GM12878 (cell line): ENCODE results near the gene OSGEPL1. TPM values are rescaled to one million over a fixed set of nuclear protein-coding genes. Genes with fewer than 3 reads are reported as not detected.

Experiments
- ATAC-seq: fragments of 200-7000 bp; cut with Tn5 transposase; 3 replicates; pipeline ENCODE4 v1.9.1; 2020; ENCODE audit warnings: mild to moderate bottlenecking, moderate library complexity
- BruUV-seq: library from RNA; stranded (reverse); fragments of 400-500 nt; replicated peaks from 2 replicates; lab custom pipeline; 2021; lab: Mats Ljungman, UMichigan
- CTCF ChIA-PET: fragments of 300-600 bp; sonication (Branson Sonifier 250); formaldehyde crosslinking; extraction: SDS; loops from one replicate; lab custom pipeline; 2021; ENCODE audit warnings: inconsistent platforms; lab: Yijun Ruan, JAX
- POLR2A ChIA-PET: fragments of 350-600 bp; formaldehyde crosslinking; extraction: SDS; loops from one replicate; lab custom pipeline; 2021; ENCODE audit warnings: inconsistent platforms; lab: Charles Lee
- RAD21 ChIA-PET: fragments of 300-600 bp; sonication (Branson Sonifier 250); formaldehyde crosslinking; loops from one replicate; lab custom pipeline; 2023; ENCODE audit warnings: antibody characterized with exemption; ENCODE audit not compliant: unreplicated experiment; lab: Charles Lee
- SMC1A ChIA-PET: fragments of 300-600 bp; sonication (Branson Sonifier 250); formaldehyde crosslinking; loops from one replicate; lab custom pipeline; 2023; ENCODE audit not compliant: unreplicated experiment, uncharacterized antibody; lab: Charles Lee
- DNase-seq: peaks from one replicate; pipeline ENCODE4 v3.0.0-alpha.2; 2011; ENCODE audit warnings: low read depth, low spot score
- FAIRE-seq: peaks from 3 replicates; lab custom pipeline; 2011; peaks lifted over from hg19 to GRCh38; lab: Jason Lieb, UNC
- H2AFZ ChIP-seq: 2 replicates; pipeline ENCODE4 v1.6.0; 2011; ENCODE audit warnings: low read depth, low read length, control low read depth; ENCODE audit not compliant: control insufficient read depth
- H3K27ac ChIP-seq: 2 replicates; pipeline ENCODE4 v1.5.1; 2011; ENCODE audit warnings: control low read depth; ENCODE audit not compliant: control insufficient read depth, insufficient read depth
- H3K27me3 ChIP-seq, 2 experiments: replicated peaks in 1 of 2; 2 replicates each; pipeline versions ENCODE4 v1.6.0 to v1.6.1; 2011; ENCODE audit warnings: low read length in 1 of 2; ENCODE audit not compliant: control insufficient read depth in 2 of 2, insufficient read depth in 2 of 2
- H3K36me3 ChIP-seq, 2 experiments: 2 replicates each; pipeline ENCODE4 v1.5.1; 2011; ENCODE audit warnings: low read length in 1 of 2; ENCODE audit not compliant: control insufficient read depth in 2 of 2, insufficient read depth in 2 of 2
- H3K4me1 ChIP-seq: 2 replicates; pipeline ENCODE4 v1.6.1; 2011; ENCODE audit warnings: mild to moderate bottlenecking, low read length, moderate library complexity, mixed read lengths; ENCODE audit not compliant: control insufficient read depth, insufficient read depth
- H3K4me2 ChIP-seq: 2 replicates; pipeline ENCODE4 v1.6.0; 2011; ENCODE audit warnings: control low read depth; ENCODE audit not compliant: control insufficient read depth, insufficient read depth
- H3K4me3 ChIP-seq: fragments of 200-600 bp; sonication (generic); 2 replicates; pipeline ENCODE4 v1.5.1; 2016
- H3K79me2 ChIP-seq: 2 replicates; pipeline ENCODE4 v1.6.0; 2011; ENCODE audit warnings: low read length; ENCODE audit not compliant: control insufficient read depth, insufficient read depth
- H3K9ac ChIP-seq: 2 replicates; pipeline ENCODE4 v1.8.0; 2011; ENCODE audit warnings: low read length, control low read depth, mixed read lengths; ENCODE audit not compliant: control insufficient read depth, insufficient read depth
- H3K9me3 ChIP-seq: replicated peaks from 3 replicates; pipeline ENCODE4 v1.5.1; 2011; ENCODE audit warnings: mild to moderate bottlenecking, low read length; ENCODE audit not compliant: control insufficient read depth, insufficient read depth
- H4K20me1 ChIP-seq: 2 replicates; pipeline ENCODE4 v1.6.0; 2011; ENCODE audit not compliant: control insufficient read depth, insufficient read depth
- PBX3 ChIP-seq: IDR thresholded peaks from 2 replicates; pipeline ENCODE4 v1.6.1; 2011; ENCODE audit warnings: mild to moderate bottlenecking, low read depth, low read length, moderate library complexity; ENCODE audit not compliant: insufficient replicate concordance
- PRDM15 ChIP-seq: fragments of 450-650 bp; formaldehyde crosslinking; IDR thresholded peaks from 2 replicates; pipeline ENCODE4 v1.4.0; 2020; ENCODE audit warnings: mild to moderate bottlenecking, moderate library complexity
- RAD21 ChIP-seq: IDR thresholded peaks from 2 replicates; pipeline ENCODE4 v1.6.1; 2011; ENCODE audit warnings: mild to moderate bottlenecking, low read depth, low read length, moderate library complexity; ENCODE audit not compliant: insufficient read depth
- SMC3 ChIP-seq: IDR thresholded peaks from 2 replicates; pipeline ENCODE4 v1.6.1; 2011; ENCODE audit warnings: low read length, improper control_type of control experiment, borderline replicate concordance
- TARDBP ChIP-seq: IDR thresholded peaks from 2 replicates; pipeline ENCODE4 v1.6.1; 2016; ENCODE audit warnings: borderline replicate concordance
- ZNF24 ChIP-seq: fragments of 450-650 bp; IDR thresholded peaks from 2 replicates; pipeline ENCODE4 v1.6.1; 2017; ENCODE audit warnings: antibody characterized with exemption, mild to moderate bottlenecking
- WGBS: methylation state at CpG from one replicate; pipeline ENCODE4 v1.1.6; 2016; ENCODE audit warnings: low lambda C conversion rate; ENCODE audit not compliant: insufficient replicate concordance, insufficient coverage; ENCODE audit errors: missing lambda C conversion rate; 5-methylcytosine and 5-hydroxymethylcytosine counted together
- in situ Hi-C: fragments of 300-500 bp; cut with MboI; formaldehyde crosslinking; loops from 9 replicates; pipeline ENCODE4 v1.14.3; 2018; ENCODE audit warnings: mixed read lengths
- intact Hi-C: fragments of 100-400 bp; cut with micrococcal nuclease; formaldehyde crosslinking; loops from one replicate; pipeline ENCODE4 v1.14.2; 2022; ENCODE audit not compliant: unreplicated experiment
- polyA plus RNA-seq, 11 experiments: library from polyadenylated mRNA; depleted of rRNA in 4 of 11; unstranded in 6 of 11; stranded (reverse) in 5 of 11; fragments of >200 nt; fragmentation: Nextera tagmentation in 4 of 11; fragmentation: Illumina TruSeq in 1 of 11; extraction: Ambion mirVana in 4 of 11; extraction: Trizol in 1 of 11; gene quantifications; 1 replicate in 1 of 11; 2 replicates in 10 of 11; pipeline versions ENCODE4 v1.2.1 to v1.2.3, GENCODE V29; 2011 to 2016; ENCODE audit warnings: inconsistent platforms in 2 of 11, missing spikeins in 2 of 11, low read depth in 1 of 11
- total RNA-seq, 4 experiments: library from RNA; depleted of rRNA in 3 of 4; stranded (reverse); fragments of >200 nt in 3 of 4; fragmentation: Illumina TruSeq in 1 of 4; extraction: Trizol in 1 of 4; gene quantifications; 2 replicates each; pipeline versions ENCODE4 v1.2.1 to v1.2.3, GENCODE V29; 2013 to 2021
- TF ChIP-seq, protein P1 (sequence below), 3 experiments: IDR thresholded peaks in 2 of 3; conservative IDR thresholded peaks in 1 of 3; 2 replicates each; pipeline ENCODE4 v1.5.1; 2011; ENCODE audit warnings: low read depth in 3 of 3, low read length in 3 of 3, mild to moderate bottlenecking in 3 of 3, control low read depth in 2 of 3, moderate library complexity in 2 of 3, inconsistent platforms in 1 of 3, mixed read lengths in 1 of 3; ENCODE audit not compliant: control insufficient read depth in 2 of 3, insufficient read depth in 1 of 3; ENCODE audit errors: extremely low read depth in 1 of 3
- TF ChIP-seq, protein P2 (sequence below): fragments of 450-650 bp; IDR thresholded peaks from 2 replicates; pipeline ENCODE4 v1.6.1; 2017; ENCODE audit warnings: antibody characterized with exemption, mild to moderate bottlenecking, moderate library complexity

Gene OSGEPL1
- total and polyA plus RNA-seq, 10 of the 15 experiments (the other 5 are each of a cell fraction or from before 2014, with no cell fraction given): 6.7 to 18.0 (median 9.4) TPM

DNA sequence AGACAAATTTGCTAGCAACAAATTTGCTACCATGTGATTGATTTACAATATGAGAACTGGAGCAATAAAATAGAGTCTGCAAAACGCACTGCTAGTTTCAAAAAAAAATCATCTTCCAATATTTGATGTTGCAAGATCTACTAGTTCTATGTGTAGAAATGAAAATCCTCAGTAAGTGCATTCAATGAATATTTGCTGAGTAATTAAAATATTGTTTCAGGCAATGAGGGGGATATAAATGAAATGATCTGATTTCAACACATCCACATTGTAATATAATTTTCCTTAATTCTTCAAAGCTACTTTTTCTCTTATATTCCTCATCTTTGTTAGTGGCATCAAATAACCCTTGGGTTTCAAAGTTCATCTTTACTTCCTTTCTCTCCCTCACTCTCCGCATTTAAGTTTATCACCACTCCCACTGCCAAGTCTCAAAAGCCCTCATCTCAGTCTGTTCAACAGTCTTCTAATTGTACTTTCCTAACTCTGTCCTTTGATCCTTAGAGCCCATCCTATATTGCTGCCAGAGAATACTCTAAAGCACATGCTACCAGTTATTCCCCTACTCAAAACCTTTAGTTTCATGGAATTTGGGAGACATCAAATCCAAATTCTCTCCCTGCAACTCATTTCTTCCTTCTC lies 6.2 kb downstream of the OSGEPL1 start (continued):
- TF ChIP-seq RAD21: no peak

GRCh38 chr2:189751080-189751658 lies 11.4 kb downstream of the OSGEPL1 start:
- no peak overlapping the region for H3K4me3 ChIP-seq
- no peak overlapping the region for H3K9ac ChIP-seq
- in situ Hi-C loops: no loop called here
- FAIRE-seq (peak; percentile 76), DNase-seq (no peak), ATAC-seq (peak; percentile 87)
- H3K27me3 ChIP-seq: no peaks in the 10 kb centered on the region
- H2AFZ ChIP-seq: no peak overlapping the region
- no peaks in the 10 kb centered on the region for H3K4me1 ChIP-seq
- H3K27ac ChIP-seq: no peak overlapping the region
- no peaks in the 10 kb centered on the region for H3K79me2 ChIP-seq
- ChIA-PET CTCF (interaction anchor here (0.6 to 8.9 kb wide), 26 partner anchors 11 to 526 kb away, joined by 3 to 84 read pairs (median 4); partner anchors contain the start of genes ANKAR and OSGEPL1), RAD21 (interaction anchor here (1.0 to 1.7 kb wide), 4 partner anchors 13 to 321 kb away, joined by 3 to 5 read pairs (median 4); no protein-coding TSS in a partner anchor), SMC1A (interaction anchor here (0.7 to 2.4 kb wide), 14 partner anchors 8 to 321 kb away, joined by 3 to 8 read pairs (median 4); partner anchors contain the start of genes ANKAR and OSGEPL1), POLR2A (interaction anchor here (1.3 kb wide), 1 partner anchor 10 kb away, joined by 4 read pairs; no protein-coding TSS in a partner anchor)
- no peaks in the 10 kb centered on the region for H3K9me3 ChIP-seq
- 92% methylated on average over 9 of the region's 10 CpGs for WGBS
- no peaks in the 10 kb centered on the region for H4K20me1 ChIP-seq
- no peaks in the 10 kb centered on the region; a peak in 1 of 4 replicates for H3K36me3 ChIP-seq
- TF ChIP-seq, protein P1, sequence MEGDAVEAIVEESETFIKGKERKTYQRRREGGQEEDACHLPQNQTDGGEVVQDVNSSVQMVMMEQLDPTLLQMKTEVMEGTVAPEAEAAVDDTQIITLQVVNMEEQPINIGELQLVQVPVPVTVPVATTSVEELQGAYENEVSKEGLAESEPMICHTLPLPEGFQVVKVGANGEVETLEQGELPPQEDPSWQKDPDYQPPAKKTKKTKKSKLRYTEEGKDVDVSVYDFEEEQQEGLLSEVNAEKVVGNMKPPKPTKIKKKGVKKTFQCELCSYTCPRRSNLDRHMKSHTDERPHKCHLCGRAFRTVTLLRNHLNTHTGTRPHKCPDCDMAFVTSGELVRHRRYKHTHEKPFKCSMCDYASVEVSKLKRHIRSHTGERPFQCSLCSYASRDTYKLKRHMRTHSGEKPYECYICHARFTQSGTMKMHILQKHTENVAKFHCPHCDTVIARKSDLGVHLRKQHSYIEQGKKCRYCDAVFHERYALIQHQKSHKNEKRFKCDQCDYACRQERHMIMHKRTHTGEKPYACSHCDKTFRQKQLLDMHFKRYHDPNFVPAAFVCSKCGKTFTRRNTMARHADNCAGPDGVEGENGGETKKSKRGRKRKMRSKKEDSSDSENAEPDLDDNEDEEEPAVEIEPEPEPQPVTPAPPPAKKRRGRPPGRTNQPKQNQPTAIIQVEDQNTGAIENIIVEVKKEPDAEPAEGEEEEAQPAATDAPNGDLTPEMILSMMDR (IDR thresholded peaks at IDR 0.05 in 2 of 3, conservative IDR thresholded peaks at IDR 0.05 in 1 of 3; ENCODE audit: control insufficient read depth in 2 of 3, extremely low read depth in 1 of 3, insufficient read depth in 1 of 3, low read depth in 3 of 3, low read length in 3 of 3): peak; percentile 62 to 74 (median 74); a peak in 5 of 6 replicates
- TF ChIP-seq ZNF24: no peak
- peak; percentile 52; the same call in 1 of the 2 replicates for TF ChIP-seq SMC3
- TF ChIP-seq, protein P2, sequence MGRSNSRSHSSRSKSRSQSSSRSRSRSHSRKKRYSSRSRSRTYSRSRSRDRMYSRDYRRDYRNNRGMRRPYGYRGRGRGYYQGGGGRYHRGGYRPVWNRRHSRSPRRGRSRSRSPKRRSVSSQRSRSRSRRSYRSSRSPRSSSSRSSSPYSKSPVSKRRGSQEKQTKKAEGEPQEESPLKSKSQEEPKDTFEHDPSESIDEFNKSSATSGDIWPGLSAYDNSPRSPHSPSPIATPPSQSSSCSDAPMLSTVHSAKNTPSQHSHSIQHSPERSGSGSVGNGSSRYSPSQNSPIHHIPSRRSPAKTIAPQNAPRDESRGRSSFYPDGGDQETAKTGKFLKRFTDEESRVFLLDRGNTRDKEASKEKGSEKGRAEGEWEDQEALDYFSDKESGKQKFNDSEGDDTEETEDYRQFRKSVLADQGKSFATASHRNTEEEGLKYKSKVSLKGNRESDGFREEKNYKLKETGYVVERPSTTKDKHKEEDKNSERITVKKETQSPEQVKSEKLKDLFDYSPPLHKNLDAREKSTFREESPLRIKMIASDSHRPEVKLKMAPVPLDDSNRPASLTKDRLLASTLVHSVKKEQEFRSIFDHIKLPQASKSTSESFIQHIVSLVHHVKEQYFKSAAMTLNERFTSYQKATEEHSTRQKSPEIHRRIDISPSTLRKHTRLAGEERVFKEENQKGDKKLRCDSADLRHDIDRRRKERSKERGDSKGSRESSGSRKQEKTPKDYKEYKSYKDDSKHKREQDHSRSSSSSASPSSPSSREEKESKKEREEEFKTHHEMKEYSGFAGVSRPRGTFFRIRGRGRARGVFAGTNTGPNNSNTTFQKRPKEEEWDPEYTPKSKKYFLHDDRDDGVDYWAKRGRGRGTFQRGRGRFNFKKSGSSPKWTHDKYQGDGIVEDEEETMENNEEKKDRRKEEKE: no peak
- TF ChIP-seq RAD21: peak; percentile 63
- no peak for TF ChIP-seq PBX3
- no peak for TF ChIP-seq PRDM15
- TF ChIP-seq TARDBP: no peak
- TF ChIP-seq, all 136 proteins: peak for 3
- H3K4me2 ChIP-seq: no peak overlapping the region
- intact Hi-C loops: loop anchor here (2.0 kb wide), 1 partner anchor 320 kb away; no protein-coding TSS in a partner anchor
- no TSS peak for BruUV-seq
